Effector CD8-positive, alpha-beta T cell (primary cell): Measurements from ENCODE around the gene ACOT11.

ENCODE experiments used
- DNase-seq: peaks from one replicate; lab custom pipeline; 2025; lab: John Stamatoyannopoulos, UW

Gene ACOT11

DNA sequence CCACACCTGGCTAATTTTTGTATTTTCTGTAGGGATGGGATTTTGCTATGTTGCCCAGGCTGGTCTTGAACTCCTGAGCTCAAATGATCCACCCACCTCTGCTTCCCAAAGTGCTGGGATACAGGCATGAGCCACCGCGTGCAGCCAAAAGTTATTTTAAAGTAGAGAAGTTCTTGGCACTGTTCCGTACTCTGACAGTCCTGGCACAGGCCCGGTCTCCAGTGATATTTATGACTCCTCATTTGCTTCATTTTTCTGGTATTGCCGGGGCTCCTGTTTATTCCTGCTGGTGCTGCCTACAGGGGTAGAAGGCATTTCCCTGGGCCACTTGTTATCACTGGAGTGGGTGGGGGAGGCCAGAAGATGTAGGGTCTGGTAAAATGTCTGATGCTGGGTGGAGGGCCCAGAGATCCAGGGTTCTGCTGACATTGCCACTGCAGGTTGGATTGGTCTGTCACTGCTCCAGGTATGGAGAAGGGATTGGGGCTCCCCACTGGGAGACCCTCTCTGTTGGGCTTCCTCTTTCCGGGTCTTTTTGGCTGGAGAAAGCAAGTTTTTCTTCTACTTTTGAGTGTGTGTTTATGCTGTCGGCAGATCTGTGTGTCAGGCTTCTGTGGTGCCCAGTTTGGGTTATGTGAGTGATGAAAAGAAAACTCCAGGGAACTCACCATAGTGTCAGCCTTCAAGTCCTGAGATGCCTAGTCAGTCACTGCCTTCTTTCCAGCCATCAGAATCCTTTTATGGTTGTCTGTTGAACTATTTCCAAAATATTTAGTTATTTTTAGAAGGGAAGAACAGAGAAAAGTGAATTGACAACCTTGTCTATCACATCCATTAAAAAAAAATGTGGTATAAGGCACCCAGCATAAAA, 98.0 kb downstream of the ACOT11 start:
- DNase-seq, result no peak

DNA sequence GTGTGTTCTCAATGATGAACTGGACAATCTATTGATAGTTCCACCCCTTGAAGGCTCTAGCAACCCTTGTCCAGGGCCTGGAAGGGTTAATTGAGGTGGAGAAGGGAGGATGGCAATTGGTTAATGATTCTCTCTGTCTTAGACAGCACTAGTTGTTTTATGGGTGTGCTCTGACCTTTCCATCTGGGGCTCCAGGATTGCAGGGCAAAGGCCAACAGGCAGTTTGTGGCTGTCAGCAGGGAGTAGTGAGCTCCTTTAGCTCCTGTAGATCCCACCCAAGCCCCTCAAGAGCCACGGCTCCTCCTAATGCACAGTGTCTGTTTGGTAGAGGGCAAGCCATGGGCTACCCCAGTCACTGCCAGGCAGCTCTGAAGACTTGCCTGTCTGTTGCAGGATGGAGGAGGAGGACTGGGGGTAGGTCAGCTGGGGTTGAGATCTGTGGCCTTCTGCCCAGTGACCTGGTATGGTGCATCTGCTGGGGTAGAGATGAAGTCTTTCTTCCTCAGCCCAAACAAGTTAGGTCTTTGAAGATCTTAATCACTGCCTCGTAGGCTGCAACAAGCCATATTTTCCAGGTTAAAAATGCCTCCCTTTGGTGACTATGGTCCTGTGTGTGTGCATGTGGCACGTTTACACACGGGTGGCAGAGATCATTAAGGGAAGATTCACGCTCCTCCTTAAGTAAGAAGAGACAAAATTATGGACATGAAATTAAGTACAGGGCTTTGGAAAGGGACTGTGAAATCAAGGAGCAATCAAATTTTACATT, 101.3 kb downstream of the ACOT11 start:
- no peak for DNase-seq

DNA sequence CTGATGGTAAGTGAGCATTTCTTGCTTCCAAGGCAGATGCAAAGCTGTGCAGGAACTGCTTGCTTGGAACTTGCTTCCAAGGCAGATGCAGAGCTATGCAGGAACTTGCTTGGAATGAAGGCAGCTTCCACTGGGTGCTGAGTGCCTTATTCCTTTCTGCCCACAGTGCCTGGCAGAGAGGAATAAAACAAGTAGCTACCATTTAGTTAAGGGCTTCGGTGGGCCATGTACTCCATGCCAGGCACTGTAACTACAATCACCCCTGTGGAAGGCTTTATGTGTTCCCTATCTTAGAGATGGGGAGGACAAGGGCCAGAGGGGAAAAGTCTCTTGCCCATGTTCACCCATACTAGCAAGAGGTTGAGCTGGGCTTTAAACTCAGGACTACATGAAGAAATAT, 101.9 kb downstream of the ACOT11 start:
- DNase-seq, result no peak

DNA sequence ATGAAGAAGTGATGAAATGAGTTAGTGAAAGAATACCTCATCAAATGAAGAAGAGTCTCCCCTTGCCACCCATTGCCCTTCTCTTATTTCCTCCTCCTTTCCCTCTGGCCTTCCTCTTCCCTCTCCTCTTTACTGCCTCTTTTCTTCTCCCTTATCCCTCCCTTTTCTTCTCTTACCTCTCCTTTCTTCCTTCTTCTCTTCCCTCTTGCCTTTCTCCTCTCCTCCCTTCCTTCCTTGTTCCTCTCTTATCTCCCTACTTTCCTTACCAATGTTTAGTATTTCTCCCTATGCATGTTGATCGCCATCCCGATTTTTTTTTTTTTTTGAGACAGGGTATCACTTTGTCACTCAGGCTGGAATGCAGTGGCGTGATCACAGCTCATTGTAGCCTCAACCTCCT, 102.4 kb downstream of the ACOT11 start:
- DNase-seq, result no peak

DNA sequence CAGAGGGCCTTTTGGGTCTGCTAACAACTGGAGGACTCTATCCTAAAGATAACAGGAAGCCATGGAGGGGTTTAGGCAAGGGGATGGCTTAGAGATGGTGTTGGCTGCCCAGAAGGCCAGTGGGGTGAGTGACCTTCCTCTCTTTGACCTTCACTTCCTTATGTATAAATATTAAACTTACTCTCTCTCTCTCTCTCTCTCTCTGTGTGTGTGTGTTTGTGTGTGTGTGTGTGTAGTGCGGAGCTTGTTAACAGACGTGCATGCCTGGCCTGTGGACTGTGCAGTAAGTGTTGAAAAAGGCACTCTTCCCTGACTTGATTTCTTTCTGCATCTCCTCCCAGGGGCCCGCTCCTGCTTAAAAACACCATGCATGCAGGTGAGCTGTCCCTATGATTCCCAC, 103.6 kb downstream of the ACOT11 start:
- no peak for DNase-seq

DNA sequence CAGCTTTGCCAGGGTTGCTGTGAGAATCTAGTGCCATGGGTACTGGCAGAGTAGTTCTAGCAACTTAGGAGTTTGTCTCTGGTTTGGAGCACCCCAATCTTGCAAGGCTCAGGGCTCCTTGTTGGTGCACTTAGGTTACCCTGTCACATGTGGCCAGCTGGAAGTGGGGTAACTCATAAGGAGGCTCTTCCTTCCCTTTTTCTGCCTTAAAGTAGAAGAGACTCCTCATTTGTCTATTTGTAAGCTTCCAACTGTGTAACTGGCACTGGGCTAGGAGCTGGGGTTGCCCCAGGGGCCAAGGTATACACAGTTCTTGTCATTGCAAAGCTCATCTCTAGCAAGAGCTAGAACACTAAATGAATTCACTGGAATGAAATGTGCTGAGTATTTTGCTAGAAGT, 104.1 kb downstream of the ACOT11 start:
- DNase-seq, result no peak

DNA sequence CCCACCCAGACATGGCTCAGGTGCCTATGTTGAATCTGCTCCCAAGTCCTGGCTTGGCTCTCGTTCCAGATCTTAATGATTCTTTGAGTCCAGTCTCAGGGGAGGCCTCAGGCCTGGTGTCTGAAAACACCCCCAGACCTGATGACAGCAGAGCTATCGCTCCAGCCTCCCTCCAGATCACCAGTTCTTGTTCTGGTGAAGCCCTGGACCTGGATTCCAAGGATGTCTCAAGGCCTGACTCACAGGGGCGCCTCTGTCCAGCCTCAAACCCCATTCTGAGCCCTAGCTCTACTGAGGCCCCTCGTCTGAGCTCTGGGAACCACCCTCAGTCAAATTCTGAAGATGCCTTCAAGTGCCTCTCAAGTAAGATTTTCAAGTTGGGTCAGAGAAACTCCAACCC, 105.0 kb downstream of the ACOT11 start:
- DNase-seq, result no peak

DNA sequence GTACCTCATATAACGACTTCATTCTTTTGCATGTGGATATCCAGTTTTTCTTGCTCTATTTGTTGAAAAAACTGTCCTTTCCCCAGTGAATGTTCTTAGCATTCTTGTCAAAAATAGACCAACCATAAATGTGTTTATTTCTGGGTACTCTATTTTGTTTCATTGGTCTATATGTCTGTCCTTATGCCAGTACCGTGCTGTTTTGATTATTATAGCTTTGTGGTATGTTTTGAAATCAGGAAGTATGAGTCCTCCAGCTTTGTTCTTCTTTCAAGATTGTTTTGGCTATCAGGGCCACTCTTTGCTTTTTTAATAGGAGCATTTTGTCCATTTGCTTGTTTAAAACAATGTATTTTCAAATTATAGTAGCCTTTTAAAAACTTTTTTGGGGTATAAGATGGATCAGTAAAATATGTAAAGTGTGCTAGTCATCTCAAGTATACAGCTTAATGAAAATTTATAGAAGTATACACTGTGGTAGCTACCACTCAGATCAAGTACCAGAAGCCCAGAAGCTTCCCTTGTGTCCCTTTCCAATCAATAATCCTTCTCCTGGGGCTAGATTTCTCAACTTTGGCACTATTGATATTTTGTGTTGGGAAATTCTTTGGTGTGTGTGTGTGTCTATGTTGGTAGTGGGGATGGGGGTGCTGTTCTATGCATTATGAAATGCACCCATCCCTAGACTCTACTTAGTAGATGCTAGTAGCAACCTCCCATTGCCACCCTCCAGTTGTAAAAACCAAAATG, 110.3 kb downstream of the ACOT11 start:
- no peak for DNase-seq
